ENCODE data around the gene NDUFB7. TPM values are rescaled to one million over a fixed set of nuclear protein-coding genes. Genes with fewer than 3 reads are reported as not detected.

Gene NDUFB7
- total RNA-seq, 1 experiment from 2014 or later = 192 TPM

- no peaks in the 10 kb centered on the region for H3K27me3 ChIP-seq (ENCODE audit: insufficient read depth, low read depth)
- no peaks in the 10 kb centered on the region for H3K79me2 ChIP-seq (ENCODE audit: low read depth)
- H4K20me1 ChIP-seq (ENCODE audit: insufficient read depth) = no peaks in the 10 kb centered on the region
- H3K9me3 ChIP-seq (ENCODE audit: insufficient read depth, low read depth) = no peaks in the 10 kb centered on the region
- no peaks in the 10 kb centered on the region for H3K36me3 ChIP-seq (ENCODE audit: low read depth)
- intact Hi-C loops (cut with micrococcal nuclease; ENCODE audit: unreplicated experiment) = no loop called here
- H3K27ac ChIP-seq = no peak overlapping the region
- no peak overlapping the region for H3K4me2 ChIP-seq
- H2AFZ ChIP-seq = no peak overlapping the region
- no peaks in the 10 kb centered on the region for H3F3A ChIP-seq (ENCODE audit: insufficient read depth, low read depth)
- no peaks in the 10 kb centered on the region for H3K4me1 ChIP-seq (replicated peaks; ENCODE audit: insufficient read depth)
- no peak for DNase-seq
- no peaks in the 10 kb centered on the region for H3K9me2 ChIP-seq (ENCODE audit: insufficient read depth)
- H3K4me3 ChIP-seq = no peak overlapping the region
- ChIA-PET POLR2A (ENCODE audit: unreplicated experiment) (interaction anchor here (0.6 kb wide), 1 partner anchor 659 kb away, joined by 8 read pairs; the partner anchor contains the start of gene DCAF15), CTCF (interaction anchor here (0.7 kb wide), 1 partner anchor 472 kb away, joined by 6 read pairs; no protein-coding TSS in a partner anchor)
- BruUV-seq (replicated peaks) = no TSS peak
- TF ChIP-seq CTCF (conservative IDR thresholded peaks at IDR 0.05) (no peak), EZH2 (IDR thresholded peaks at IDR 0.05; ENCODE audit: low read depth) (no peak)
Measured at GRCh38 chr19:14611051-14611450, 39.2 kb upstream of the NDUFB7 start.

- CTCF ChIA-PET = no interaction called here
- DNase-seq = no peak
- intact Hi-C loops (cut with micrococcal nuclease; ENCODE audit: unreplicated experiment) = no loop called here
- Histone ChIP-seq H3K4me2 (no peak overlapping the region), H3K4me3 (no peak overlapping the region), H3K27me3 (ENCODE audit: insufficient read depth, low read depth) (peaks cover 34% of the 10 kb centered on the region; the same call in 1 of the 2 replicates), H3K9me2 (ENCODE audit: insufficient read depth) (no peaks in the 10 kb centered on the region), H3K79me2 (ENCODE audit: low read depth) (no peaks in the 10 kb centered on the region), H3K9me3 (ENCODE audit: insufficient read depth, low read depth) (no peaks in the 10 kb centered on the region), H3F3A (ENCODE audit: insufficient read depth, low read depth) (no peaks in the 10 kb centered on the region), H2AFZ (no peak overlapping the region), H3K36me3 (ENCODE audit: low read depth) (no peaks in the 10 kb centered on the region), H3K27ac (no peak overlapping the region), H4K20me1 (ENCODE audit: insufficient read depth) (no peaks in the 10 kb centered on the region), H3K4me1 (replicated peaks; ENCODE audit: insufficient read depth) (no peaks in the 10 kb centered on the region)
- POLR2A ChIA-PET (ENCODE audit: unreplicated experiment) = no interaction called here
- TF ChIP-seq EZH2 (IDR thresholded peaks at IDR 0.05; ENCODE audit: low read depth) = no peak
- TF ChIP-seq CTCF (conservative IDR thresholded peaks at IDR 0.05) = no peak
- no TSS peak for BruUV-seq (replicated peaks)
Measured at GRCh38 chr19:14606627-14607026, 34.8 kb upstream of the NDUFB7 start.

GRCh38 chr19:14603990-14604387 is 32.1 kb upstream of the NDUFB7 start:
- CTCF ChIA-PET = no interaction called here
- POLR2A ChIA-PET (ENCODE audit: unreplicated experiment) = no interaction called here
- TF ChIP-seq CTCF (conservative IDR thresholded peaks at IDR 0.05) = no peak
- no peak for TF ChIP-seq EZH2 (IDR thresholded peaks at IDR 0.05; ENCODE audit: low read depth)
- Histone ChIP-seq H3K9me2 (ENCODE audit: insufficient read depth) (no peaks in the 10 kb centered on the region), H3F3A (ENCODE audit: insufficient read depth, low read depth) (no peaks in the 10 kb centered on the region), H3K9me3 (ENCODE audit: insufficient read depth, low read depth) (no peaks in the 10 kb centered on the region), H3K36me3 (ENCODE audit: low read depth) (no peaks in the 10 kb centered on the region), H4K20me1 (ENCODE audit: insufficient read depth) (no peaks in the 10 kb centered on the region), H3K4me2 (no peak overlapping the region), H3K27me3 (ENCODE audit: insufficient read depth, low read depth) (peaks cover 49% of the 10 kb centered on the region), H3K4me1 (replicated peaks; ENCODE audit: insufficient read depth) (no peaks in the 10 kb centered on the region), H3K79me2 (ENCODE audit: low read depth) (no peaks in the 10 kb centered on the region), H2AFZ (no peak overlapping the region), H3K27ac (no peak overlapping the region), H3K4me3 (no peak overlapping the region)
- no TSS peak for BruUV-seq (replicated peaks)
- no peak for DNase-seq
- intact Hi-C loops (cut with micrococcal nuclease; ENCODE audit: unreplicated experiment) = no loop called here
